IMR-90 (cell line): ENCODE results near the gene CMTR1.

Experiments used
- CEBPB ChIP-seq: IDR thresholded peaks from 2 replicates; pipeline ENCODE4 v1.6.1; 2012; ENCODE audit warnings: low read depth, low read length, improper control_type of control experiment
- CHD1 ChIP-seq: IDR thresholded peaks from 2 replicates; pipeline ENCODE4 v1.6.1; 2012; ENCODE audit warnings: low read depth, low read length, improper control_type of control experiment
- ELK1 ChIP-seq: fragments of 150-350 bp; IDR thresholded peaks from 2 replicates; pipeline ENCODE4 v1.6.1; 2016; ENCODE audit warnings: low read depth, mild to moderate bottlenecking, low read length, moderate library complexity, borderline replicate concordance
- FOS ChIP-seq: fragments of 150-350 bp; IDR thresholded peaks from 2 replicates; pipeline ENCODE4 v1.6.1; 2016; ENCODE audit warnings: low read depth, low read length
- MAFK ChIP-seq: IDR thresholded peaks from 2 replicates; pipeline ENCODE4 v1.6.1; 2012; ENCODE audit warnings: low read depth, low read length, improper control_type of control experiment
- MAZ ChIP-seq: IDR thresholded peaks from 2 replicates; pipeline ENCODE4 v1.6.1; 2012; ENCODE audit warnings: low read depth, mild to moderate bottlenecking, low read length, improper control_type of control experiment, moderate library complexity, borderline replicate concordance
- MXI1 ChIP-seq: IDR thresholded peaks from 2 replicates; pipeline ENCODE4 v1.6.1; 2012; ENCODE audit warnings: low read depth, mild to moderate bottlenecking, low read length, moderate library complexity, borderline replicate concordance
- POLR2A ChIP-seq: IDR thresholded peaks from 2 replicates; pipeline ENCODE4 v1.6.1; 2012; ENCODE audit warnings: mild to moderate bottlenecking, low read depth, low read length
- RAD21 ChIP-seq: IDR thresholded peaks from 2 replicates; pipeline ENCODE4 v1.6.1; 2012; ENCODE audit warnings: low read length, improper control_type of control experiment
- RCOR1 ChIP-seq: IDR thresholded peaks from 2 replicates; pipeline ENCODE4 v1.6.1; 2012; ENCODE audit warnings: mild to moderate bottlenecking, low read length, improper control_type of control experiment; ENCODE audit not compliant: insufficient replicate concordance
- RFX5 ChIP-seq: IDR thresholded peaks from 2 replicates; pipeline ENCODE4 v1.8.0; 2012; ENCODE audit warnings: low read depth, mild to moderate bottlenecking, low read length, moderate library complexity
- SMC3 ChIP-seq: fragments of 150-350 bp; IDR thresholded peaks from 2 replicates; pipeline ENCODE4 v1.6.1; 2016; ENCODE audit warnings: low read depth, mild to moderate bottlenecking, antibody characterized with exemption, low read length, moderate library complexity
- USF2 ChIP-seq: fragments of 150-350 bp; IDR thresholded peaks from 2 replicates; pipeline ENCODE4 v1.6.1; 2017; ENCODE audit warnings: mild to moderate bottlenecking, antibody characterized with exemption, low read length, low read depth
- TF ChIP-seq, protein P1 (sequence below): conservative IDR thresholded peaks from 2 replicates; pipeline ENCODE4 v1.5.1; 2012; ENCODE audit warnings: mild to moderate bottlenecking, low read depth, low read length, improper control_type of control experiment

DNA sequence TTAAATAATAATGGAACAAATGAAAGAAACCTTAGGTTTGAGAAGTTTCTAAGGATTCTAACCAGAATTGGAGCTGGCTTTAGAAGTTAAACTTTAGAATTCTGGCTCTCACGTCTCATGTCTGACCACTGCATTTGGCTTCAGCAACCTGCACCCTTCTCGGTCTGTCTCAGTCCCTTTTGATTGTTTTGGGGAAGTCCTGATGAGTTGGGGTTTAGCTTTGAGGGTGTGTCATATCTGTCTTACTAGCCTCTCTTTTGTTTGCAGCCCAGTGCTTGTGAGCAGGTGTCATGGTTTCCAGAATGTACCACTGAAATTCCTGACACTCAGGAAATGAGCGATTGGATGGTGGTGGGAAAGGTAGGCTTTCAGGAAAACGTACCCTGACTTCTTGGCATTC, 17.0 kb downstream of the CMTR1 start:
- TF ChIP-seq, protein P1, sequence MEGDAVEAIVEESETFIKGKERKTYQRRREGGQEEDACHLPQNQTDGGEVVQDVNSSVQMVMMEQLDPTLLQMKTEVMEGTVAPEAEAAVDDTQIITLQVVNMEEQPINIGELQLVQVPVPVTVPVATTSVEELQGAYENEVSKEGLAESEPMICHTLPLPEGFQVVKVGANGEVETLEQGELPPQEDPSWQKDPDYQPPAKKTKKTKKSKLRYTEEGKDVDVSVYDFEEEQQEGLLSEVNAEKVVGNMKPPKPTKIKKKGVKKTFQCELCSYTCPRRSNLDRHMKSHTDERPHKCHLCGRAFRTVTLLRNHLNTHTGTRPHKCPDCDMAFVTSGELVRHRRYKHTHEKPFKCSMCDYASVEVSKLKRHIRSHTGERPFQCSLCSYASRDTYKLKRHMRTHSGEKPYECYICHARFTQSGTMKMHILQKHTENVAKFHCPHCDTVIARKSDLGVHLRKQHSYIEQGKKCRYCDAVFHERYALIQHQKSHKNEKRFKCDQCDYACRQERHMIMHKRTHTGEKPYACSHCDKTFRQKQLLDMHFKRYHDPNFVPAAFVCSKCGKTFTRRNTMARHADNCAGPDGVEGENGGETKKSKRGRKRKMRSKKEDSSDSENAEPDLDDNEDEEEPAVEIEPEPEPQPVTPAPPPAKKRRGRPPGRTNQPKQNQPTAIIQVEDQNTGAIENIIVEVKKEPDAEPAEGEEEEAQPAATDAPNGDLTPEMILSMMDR, result no peak
- TF ChIP-seq RFX5, result no peak
- TF ChIP-seq FOS, result no peak
- TF ChIP-seq POLR2A, result no peak
- no peak for TF ChIP-seq ELK1
- no peak for TF ChIP-seq RAD21
- no peak for TF ChIP-seq MAFK
- no peak for TF ChIP-seq CEBPB
- TF ChIP-seq RCOR1, result no peak
- no peak for TF ChIP-seq SMC3
- TF ChIP-seq MAZ, result no peak
- TF ChIP-seq USF2, result no peak
- TF ChIP-seq MXI1, result no peak
- TF ChIP-seq CHD1, result no peak
